Karpas-422 (cell line): ENCODE results near the gene KCNJ6. TPM values are rescaled to one million over a fixed set of nuclear protein-coding genes. Genes with fewer than 3 reads are reported as not detected.
"Not testable (repeated sequence)": the region's sequence is repeated elsewhere in the genome, so short reads cannot be mapped to it uniquely, and the experiment has no call there.

Source experiments
- DNase-seq: peaks from one replicate; pipeline ENCODE4 v3.0.0-alpha.2; 2015
- H2AFZ ChIP-seq: fragments of 200-600 bp; sonication (generic); 2 replicates; pipeline ENCODE4 v1.6.1; 2014; ENCODE audit warnings: antibody characterized with exemption, low read length, mixed read lengths
- H3K27ac ChIP-seq: fragments of 200-600 bp; sonication (generic); 2 replicates; pipeline ENCODE4 v1.5.1; 2014; ENCODE audit warnings: mild to moderate bottlenecking, low read length, moderate library complexity
- H3K27me3 ChIP-seq: fragments of 200-600 bp; sonication (generic); 2 replicates; pipeline ENCODE4 v1.6.1; 2014; ENCODE audit warnings: low read length, mixed read lengths
- H3K36me3 ChIP-seq: fragments of 200-600 bp; sonication (generic); 2 replicates; pipeline ENCODE4 v1.6.1; 2014; ENCODE audit warnings: low read length, mixed read lengths; ENCODE audit not compliant: insufficient read depth
- H3K4me1 ChIP-seq: fragments of 200-600 bp; sonication (generic); 2 replicates; pipeline ENCODE4 v1.6.1; 2014; ENCODE audit warnings: mild to moderate bottlenecking, low read length, mixed read lengths
- H3K4me2 ChIP-seq: fragments of 200-600 bp; sonication (generic); 2 replicates; pipeline ENCODE4 v1.6.1; 2014; ENCODE audit warnings: low read length, low read depth, mild to moderate bottlenecking; ENCODE audit not compliant: poor library complexity, severe bottlenecking
- H3K4me3 ChIP-seq: fragments of 200-600 bp; sonication (generic); 2 replicates; pipeline ENCODE4 v1.5.1; 2014; ENCODE audit warnings: mild to moderate bottlenecking, antibody characterized with exemption, low read length, mixed read lengths
- H3K79me2 ChIP-seq: fragments of 200-600 bp; sonication (generic); 2 replicates; pipeline ENCODE4 v1.6.1; 2014; ENCODE audit warnings: mild to moderate bottlenecking, low read length, mixed read lengths
- H3K9ac ChIP-seq: fragments of 200-600 bp; sonication (generic); 2 replicates; pipeline ENCODE4 v1.6.0; 2014; ENCODE audit warnings: low read length
- H3K9me2 ChIP-seq: fragments of 200-600 bp; sonication (generic), shearing (Covaris generic); replicated peaks from 2 replicates; pipeline ENCODE4 v1.6.0; 2014; ENCODE audit warnings: mild to moderate bottlenecking, low read length, moderate library complexity; ENCODE audit not compliant: insufficient read depth
- H3K9me3 ChIP-seq: fragments of 300-700, 200-600 bp; sonication (generic); 2 replicates; pipeline ENCODE4 v1.6.1; 2014; ENCODE audit warnings: low read length, mixed read lengths
- H4K20me1 ChIP-seq: fragments of 200-600 bp; sonication (generic); 2 replicates; pipeline ENCODE4 v1.6.1; 2014; ENCODE audit warnings: mild to moderate bottlenecking, antibody characterized with exemption, low read length, low read depth; ENCODE audit not compliant: insufficient read depth
- total RNA-seq: library from RNA; depleted of rRNA; stranded (reverse); fragments of >200 nt; shearing (Covaris generic); gene quantifications from 2 replicates; pipeline ENCODE4 v1.2.3, GENCODE V29; 2014; ENCODE audit warnings: low replicate concordance

KCNJ6 gene
- total RNA-seq, 1 experiment from 2014 or later, result not detected

DNA sequence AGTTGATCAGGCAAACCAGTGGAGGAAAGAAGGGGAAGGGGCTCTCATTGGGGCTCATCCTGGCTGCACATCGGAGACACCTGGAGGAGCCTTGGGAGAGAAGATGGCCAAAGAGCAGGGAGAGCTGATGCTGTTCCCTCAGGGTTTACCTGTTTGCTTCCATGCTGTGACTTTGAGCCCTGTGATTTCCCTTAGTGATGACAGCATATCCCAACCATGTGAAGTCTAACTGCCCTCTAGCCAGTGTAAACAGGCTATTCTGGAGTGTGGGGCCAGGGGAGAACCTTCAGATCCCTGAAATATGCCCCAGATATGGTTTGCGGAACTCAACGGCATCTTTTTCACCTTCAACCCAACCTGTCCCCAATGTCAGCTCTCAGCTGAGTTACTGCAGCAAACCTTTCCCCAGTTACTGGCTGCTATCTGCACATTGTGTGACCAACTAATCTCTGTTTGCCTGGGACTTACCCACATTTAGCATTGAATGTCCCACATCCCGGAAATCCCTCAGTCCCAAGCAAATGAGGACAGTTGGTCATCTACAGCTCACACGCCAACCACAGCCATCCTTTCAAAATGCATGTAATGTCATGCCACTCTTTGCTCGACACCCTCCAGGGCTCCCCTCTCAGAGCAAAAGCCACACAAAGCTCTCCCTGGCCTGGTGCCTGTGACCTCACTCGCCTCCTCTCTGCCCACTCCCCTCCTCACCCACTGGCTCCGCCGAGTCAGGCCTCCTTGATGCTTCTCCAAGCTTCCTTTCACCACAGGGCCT is 242.3 kb downstream of the KCNJ6 start:
- no peaks in the 10 kb centered on the region for H4K20me1 ChIP-seq
- no peaks in the 10 kb centered on the region for H3K9me3 ChIP-seq
- no peaks in the 10 kb centered on the region for H3K4me1 ChIP-seq
- H3K27ac ChIP-seq, result no peak overlapping the region
- no peaks in the 10 kb centered on the region for H3K27me3 ChIP-seq
- H3K9me2 ChIP-seq, result no peaks in the 10 kb centered on the region
- H2AFZ ChIP-seq, result no peak overlapping the region
- H3K4me2 ChIP-seq, result no peak overlapping the region
- no peaks in the 10 kb centered on the region for H3K36me3 ChIP-seq
- H3K4me3 ChIP-seq, result no peak overlapping the region
- DNase-seq, result no peak
- H3K79me2 ChIP-seq, result no peaks in the 10 kb centered on the region
- no peak overlapping the region for H3K9ac ChIP-seq

DNA sequence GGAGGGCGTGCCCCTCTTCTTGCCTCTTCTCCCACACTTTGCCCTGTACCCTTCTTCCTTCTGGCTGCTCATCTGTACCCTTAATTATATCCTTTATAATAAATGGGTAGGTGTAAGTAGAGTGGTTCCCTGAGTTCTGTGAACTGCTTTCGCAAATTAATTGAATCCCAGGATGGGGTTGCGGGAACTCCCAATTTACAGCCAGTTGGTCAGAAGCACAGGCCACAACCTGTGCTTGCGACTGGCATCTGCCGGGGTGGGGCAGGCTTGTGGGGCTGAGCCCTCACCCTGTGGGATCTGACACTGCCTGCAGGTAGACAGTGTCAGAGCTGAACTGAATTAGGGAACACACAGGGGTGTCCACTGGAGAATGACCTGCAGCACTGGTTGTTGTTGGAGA is 244.9 kb downstream of the KCNJ6 start:
- Histone ChIP-seq H3K9me2 (no peaks in the 10 kb centered on the region), H3K27me3 (no peaks in the 10 kb centered on the region), H3K9me3 (no peaks in the 10 kb centered on the region), H3K4me1 (no peaks in the 10 kb centered on the region), H4K20me1 (no peaks in the 10 kb centered on the region), H2AFZ (no peak overlapping the region), H3K4me2 (no peak overlapping the region), H3K27ac (no peak overlapping the region), H3K79me2 (no peaks in the 10 kb centered on the region), H3K9ac (no peak overlapping the region), H3K36me3 (no peaks in the 10 kb centered on the region), H3K4me3 (no peak overlapping the region)
- DNase-seq, result no peak

DNA sequence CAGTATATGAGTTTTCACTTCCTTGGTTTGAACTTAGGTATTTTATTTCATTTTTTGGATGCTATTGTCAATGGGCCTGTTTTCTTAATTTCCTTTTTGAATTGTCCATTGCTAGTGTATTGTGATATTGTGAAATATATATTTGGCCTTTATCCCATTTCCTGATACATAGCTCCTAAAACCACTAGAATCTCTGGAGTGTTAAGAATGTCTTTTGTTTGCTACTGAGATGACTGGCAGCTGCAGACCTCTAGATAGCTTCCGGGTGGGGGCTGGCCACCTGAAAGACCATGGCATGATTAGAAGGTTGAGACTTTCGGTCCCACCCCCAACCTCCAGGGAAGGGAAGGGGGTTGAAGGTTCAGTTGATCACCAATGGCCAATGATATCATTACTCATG is 245.4 kb downstream of the KCNJ6 start:
- no peaks in the 10 kb centered on the region for H3K9me2 ChIP-seq
- no peak overlapping the region for H3K4me2 ChIP-seq
- DNase-seq, result no peak

DNA sequence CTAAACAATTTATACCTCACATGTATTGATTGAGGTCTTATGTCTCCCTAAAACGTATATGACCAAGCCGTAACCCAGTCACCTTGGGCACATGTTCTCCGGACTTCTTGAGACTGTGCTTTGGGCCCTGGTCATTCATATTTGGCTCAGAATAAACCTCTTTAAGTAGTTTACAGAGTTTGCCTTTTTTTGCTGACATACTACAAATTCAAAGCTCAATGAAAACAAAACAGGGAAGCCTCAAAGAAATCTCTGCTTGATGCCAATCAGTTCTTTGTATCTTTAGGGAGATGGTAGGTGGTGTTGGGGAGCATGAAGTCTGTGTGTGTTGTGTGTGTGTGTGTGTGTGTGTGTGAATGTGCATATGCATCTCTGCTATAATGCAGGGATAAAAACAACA is 247.0 kb downstream of the KCNJ6 start:
- H3K27me3 ChIP-seq, result no peaks in the 10 kb centered on the region
- H3K4me1 ChIP-seq, result no peaks in the 10 kb centered on the region
- H3K9ac ChIP-seq, result no peak overlapping the region
- H3K27ac ChIP-seq, result no peak overlapping the region
- no peaks in the 10 kb centered on the region for H4K20me1 ChIP-seq
- H3K9me2 ChIP-seq, result no peaks in the 10 kb centered on the region
- H3K79me2 ChIP-seq, result no peaks in the 10 kb centered on the region
- no peak for DNase-seq
- H3K36me3 ChIP-seq, result no peaks in the 10 kb centered on the region
- H2AFZ ChIP-seq, result no peak overlapping the region
- H3K9me3 ChIP-seq, result no peaks in the 10 kb centered on the region
- no peak overlapping the region for H3K4me3 ChIP-seq
- no peak overlapping the region for H3K4me2 ChIP-seq

More for the DNA sequence above, 245.4 kb downstream of the KCNJ6 start:
- no peaks in the 10 kb centered on the region for H3K9me3 ChIP-seq
- no peaks in the 10 kb centered on the region for H3K4me1 ChIP-seq
- H3K79me2 ChIP-seq, result no peaks in the 10 kb centered on the region
- H3K9ac ChIP-seq, result no peak overlapping the region
- H2AFZ ChIP-seq, result no peak overlapping the region
- no peak overlapping the region for H3K27ac ChIP-seq
- H3K36me3 ChIP-seq, result no peaks in the 10 kb centered on the region
- no peaks in the 10 kb centered on the region for H3K27me3 ChIP-seq
- no peaks in the 10 kb centered on the region for H4K20me1 ChIP-seq
- H3K4me3 ChIP-seq, result no peak overlapping the region

DNA sequence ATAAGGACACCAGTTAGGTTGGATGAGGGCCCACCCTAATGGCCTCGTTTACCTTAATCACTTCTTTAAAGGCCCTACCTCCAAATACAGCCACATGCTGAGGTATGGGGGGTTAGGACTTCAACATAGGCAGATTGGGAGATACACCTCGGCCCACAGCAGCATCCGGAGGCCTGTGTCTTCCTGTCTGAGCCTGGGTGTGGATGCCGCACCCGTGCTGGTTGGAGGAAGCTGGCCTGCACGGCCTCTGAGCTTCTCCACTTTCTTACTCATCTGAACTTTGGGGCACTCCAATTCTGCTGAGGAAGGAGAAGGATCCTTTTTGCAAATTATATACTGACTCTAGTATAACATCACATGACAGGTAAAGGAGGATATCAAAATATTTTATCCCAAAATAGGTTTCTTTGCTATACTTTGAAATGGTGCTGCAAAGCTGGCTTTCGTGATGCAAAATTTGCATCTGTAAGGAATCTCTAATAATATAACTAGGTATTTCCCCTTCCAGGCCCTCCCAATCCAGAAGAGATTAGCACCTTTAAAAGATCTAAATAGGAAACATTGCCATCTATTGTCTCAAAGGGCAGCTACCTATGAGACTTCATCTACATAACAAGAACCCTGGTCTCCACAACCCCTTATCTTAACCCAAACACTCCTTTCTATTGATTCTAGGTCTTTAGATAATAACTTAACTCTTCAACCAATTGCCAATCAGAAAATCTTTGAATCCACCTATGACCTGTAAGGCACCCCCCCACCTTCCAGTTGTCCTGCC is 247.6 kb downstream of the KCNJ6 start:
- no peaks in the 10 kb centered on the region for H3K9me3 ChIP-seq
- no peak overlapping the region for H2AFZ ChIP-seq
- no peaks in the 10 kb centered on the region for H3K9me2 ChIP-seq
- no peaks in the 10 kb centered on the region for H3K27me3 ChIP-seq
- no peak overlapping the region for H3K4me3 ChIP-seq
- no peak overlapping the region for H3K4me2 ChIP-seq
- no peak overlapping the region for H3K27ac ChIP-seq
- no peak overlapping the region for H3K9ac ChIP-seq
- no peaks in the 10 kb centered on the region for H3K4me1 ChIP-seq
- no peaks in the 10 kb centered on the region for H4K20me1 ChIP-seq
- no peaks in the 10 kb centered on the region for H3K36me3 ChIP-seq
- no peaks in the 10 kb centered on the region for H3K79me2 ChIP-seq
- no peak for DNase-seq

DNA sequence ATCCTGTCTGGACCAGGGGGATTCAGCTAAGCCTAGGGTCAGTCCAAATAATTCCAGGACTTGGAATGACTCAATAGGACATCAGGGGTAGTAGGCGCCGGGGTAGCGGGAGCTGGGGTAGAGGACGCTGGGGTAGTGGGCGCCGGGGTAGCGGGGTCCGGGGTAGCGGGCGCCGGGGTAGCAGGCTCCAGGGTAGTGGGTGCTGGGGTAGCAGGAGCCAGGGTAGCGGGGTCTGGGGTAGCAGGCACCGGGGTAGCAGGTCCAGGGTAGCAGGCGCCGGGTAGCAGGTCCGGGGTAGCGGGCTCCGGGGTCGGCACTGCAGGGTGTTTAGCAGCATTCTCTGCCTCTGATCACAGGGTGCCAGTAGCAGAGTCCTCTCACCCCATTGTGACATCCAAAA is 248.9 kb downstream of the KCNJ6 start:
- no peaks in the 10 kb centered on the region for H4K20me1 ChIP-seq
- no peaks in the 10 kb centered on the region for H3K27me3 ChIP-seq
- no peaks in the 10 kb centered on the region for H3K79me2 ChIP-seq
- no peak overlapping the region for H2AFZ ChIP-seq
- H3K9me2 ChIP-seq, result no peaks in the 10 kb centered on the region
- H3K36me3 ChIP-seq, result no peaks in the 10 kb centered on the region
- no peak for DNase-seq
- H3K4me1 ChIP-seq, result no peaks in the 10 kb centered on the region
- H3K4me2 ChIP-seq, result no peak overlapping the region
- H3K9me3 ChIP-seq, result no peaks in the 10 kb centered on the region
- H3K4me3 ChIP-seq, result no peak overlapping the region
- no peak overlapping the region for H3K9ac ChIP-seq
- H3K27ac ChIP-seq, result no peak overlapping the region

DNA sequence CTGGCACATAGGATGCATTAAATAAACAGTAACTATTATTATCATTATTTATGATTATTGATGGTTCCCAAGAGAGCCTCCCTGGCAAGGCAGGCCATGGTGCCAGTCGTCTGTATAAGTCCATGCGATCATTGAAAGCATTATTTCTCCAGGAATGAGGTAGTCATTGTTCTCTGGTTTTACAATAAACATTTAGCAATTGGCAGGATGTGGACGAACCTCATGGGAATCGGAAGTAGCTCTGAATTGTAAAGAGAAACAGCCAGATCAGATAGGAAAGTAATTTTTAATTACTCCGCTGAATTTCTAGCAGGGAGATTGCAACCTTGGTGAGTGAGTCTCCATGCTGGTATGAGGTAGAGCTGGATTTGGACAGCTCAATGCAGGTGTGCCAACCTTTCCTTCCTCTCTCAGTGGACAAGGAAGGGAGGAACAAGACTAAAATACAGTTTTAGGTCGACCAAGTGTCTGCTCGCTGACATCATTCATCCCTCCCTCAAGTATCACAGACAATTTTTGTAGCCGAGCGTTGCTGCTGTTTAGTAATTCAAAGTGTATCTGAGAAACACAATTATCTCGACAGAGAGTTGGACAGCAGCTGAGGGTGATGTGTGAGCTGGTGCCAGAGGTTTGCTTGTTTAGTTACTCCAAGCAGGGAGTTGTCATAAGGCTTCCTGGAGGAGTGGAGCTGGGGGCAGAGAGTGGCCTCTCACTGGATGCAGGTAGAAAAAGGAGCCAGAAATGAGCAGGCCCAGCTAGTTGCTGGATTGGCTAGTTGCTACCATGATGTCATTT is 250.8 kb downstream of the KCNJ6 start:
- no peak for DNase-seq
- Histone ChIP-seq H4K20me1 (no peaks in the 10 kb centered on the region), H3K27me3 (no peaks in the 10 kb centered on the region), H3K9me2 (no peaks in the 10 kb centered on the region), H3K79me2 (no peaks in the 10 kb centered on the region), H3K4me3 (no peak overlapping the region), H3K4me2 (no peak overlapping the region), H3K36me3 (no peaks in the 10 kb centered on the region), H3K4me1 (no peaks in the 10 kb centered on the region), H3K27ac (no peak overlapping the region), H2AFZ (no peak overlapping the region), H3K9me3 (no peaks in the 10 kb centered on the region), H3K9ac (no peak overlapping the region)

DNA sequence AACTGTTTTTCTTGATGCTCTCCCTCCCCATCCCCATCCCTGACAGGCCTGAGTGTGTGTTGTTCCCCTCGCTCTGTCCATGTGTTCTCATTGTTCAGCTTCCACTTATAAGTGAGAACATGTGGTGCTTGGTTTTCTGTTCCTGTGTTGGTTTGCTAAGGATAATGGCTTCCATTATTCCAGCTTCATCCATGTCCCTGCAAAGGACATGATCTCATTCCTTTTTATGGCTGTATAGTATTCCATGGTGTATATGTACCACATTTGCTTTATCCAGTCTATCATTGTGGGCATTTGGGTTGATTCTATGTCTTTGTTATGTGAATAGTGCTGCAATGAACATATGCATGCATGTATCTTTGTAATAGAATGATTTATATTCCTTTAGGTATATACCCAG is 254.0 kb downstream of the KCNJ6 start:
- H3K9ac ChIP-seq, DNase-seq, H3K4me3 ChIP-seq, H3K79me2 ChIP-seq, H3K27ac ChIP-seq, H4K20me1 ChIP-seq, H3K9me2 ChIP-seq, H2AFZ ChIP-seq, H3K4me1 ChIP-seq, H3K27me3 ChIP-seq, H3K4me2 ChIP-seq, H3K36me3 ChIP-seq, H3K9me3 ChIP-seq: not testable (repeated sequence)
